DLD1 (cell line): Measurements from ENCODE around the gene INAFM2.

ENCODE experiments used
- in situ Hi-C: cut with HindIII; loops from 2 replicates; pipeline ENCODE4 v1.10.0; 2017; ENCODE audit warnings: low sequenced_read_pairs

The INAFM2 gene

DNA sequence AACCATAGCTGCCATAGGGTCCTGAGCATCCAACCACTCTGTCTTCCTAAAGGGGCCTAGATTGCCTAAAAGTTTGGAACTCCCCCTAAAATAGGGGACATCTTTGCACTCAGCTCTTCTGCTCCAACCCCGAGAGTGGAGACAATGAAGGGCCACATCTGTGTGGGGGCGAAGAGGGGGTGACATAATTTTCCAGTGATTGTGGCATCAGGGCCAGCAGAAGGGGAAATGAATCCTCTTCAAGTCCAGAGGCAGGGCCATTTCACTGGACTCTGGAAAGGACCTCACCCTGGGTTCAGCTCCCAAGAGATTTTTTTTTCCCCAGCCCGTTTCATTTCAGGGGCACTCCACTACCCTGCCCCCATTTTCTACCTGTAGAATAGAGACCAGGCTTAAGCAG lies 36.0 kb upstream of the INAFM2 start:
- in situ Hi-C loops, result no loop called here

DNA sequence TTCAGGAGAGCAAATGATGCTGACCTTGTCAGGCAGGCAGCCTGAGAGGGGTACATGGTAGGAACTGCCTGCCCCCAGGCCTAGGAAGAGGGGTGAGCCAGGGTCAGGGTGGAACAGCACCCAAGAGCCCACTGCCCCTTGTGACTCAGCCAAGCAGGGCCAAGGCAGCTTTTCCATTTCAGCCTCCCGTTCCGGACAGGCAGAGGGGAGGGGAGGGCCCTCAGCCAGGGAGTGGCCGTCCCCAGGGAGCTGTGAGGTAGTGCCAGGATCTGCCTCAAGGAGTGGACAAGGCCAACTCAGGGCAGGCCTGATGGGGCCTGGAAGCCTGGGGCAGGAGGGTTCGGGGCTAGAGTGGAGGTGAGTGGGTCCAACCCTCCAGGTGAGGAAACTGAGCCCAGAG lies 35.5 kb upstream of the INAFM2 start:
- in situ Hi-C loops, result no loop called here

GRCh38 chr15:40289140-40289775 lies 34.2 kb upstream of the INAFM2 start:
- in situ Hi-C loops, result no loop called here

GRCh38 chr15:40290545-40290917 lies 33.0 kb upstream of the INAFM2 start:
- in situ Hi-C loops, result no loop called here

DNA sequence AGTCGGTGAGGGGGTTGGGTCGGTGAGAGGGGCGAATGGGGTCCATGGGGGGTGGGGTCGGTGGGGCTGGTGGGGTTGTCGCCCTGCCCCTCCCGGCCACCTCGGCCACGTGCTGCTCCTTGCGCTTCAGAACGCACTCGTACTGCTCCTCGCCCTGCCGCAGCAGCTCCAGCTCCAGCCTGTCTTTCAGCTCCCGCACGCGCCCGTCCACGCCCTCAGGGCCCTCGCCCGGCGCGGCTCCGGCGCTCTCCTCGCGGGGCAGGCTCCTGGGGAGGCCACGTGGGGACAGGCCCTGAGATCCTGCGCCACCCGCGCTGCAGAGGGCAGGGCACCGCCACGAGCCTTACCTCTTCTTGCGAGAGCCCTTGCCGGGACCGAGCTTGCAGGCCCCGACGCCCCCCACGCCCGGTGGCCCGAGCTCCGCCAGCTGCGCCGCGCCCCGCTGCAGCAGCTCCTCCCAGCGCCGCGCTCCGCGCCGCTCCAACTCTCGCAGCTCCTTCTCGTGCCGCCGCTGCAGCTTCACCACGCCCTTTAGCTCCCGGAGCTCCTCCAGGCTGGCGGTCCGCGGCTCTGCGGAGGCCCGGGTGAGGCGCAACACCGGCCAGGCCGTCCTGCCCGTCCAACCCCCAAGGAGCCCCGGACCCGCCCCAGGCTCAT lies 32.4 kb upstream of the INAFM2 start:
- in situ Hi-C loops, result no loop called here

DNA sequence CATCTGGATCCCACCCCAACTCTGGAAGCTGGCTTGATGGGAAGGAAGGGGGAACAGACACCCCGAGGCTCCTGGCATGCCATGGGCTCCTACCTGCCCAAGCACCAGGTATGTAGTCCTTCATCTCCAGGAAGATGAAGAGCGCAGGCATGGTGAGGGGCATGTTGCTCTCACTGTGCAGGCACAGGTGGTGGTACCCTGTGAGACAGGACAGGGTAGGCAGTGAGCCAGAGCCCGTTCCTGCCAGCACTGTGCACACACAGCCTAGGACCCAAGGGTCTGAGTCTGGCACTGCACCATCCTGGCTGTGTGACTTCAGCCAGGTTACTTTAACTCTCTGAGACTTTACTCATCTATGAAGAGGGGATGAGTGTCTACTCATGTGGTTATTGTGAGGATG lies 31.2 kb upstream of the INAFM2 start:
- in situ Hi-C loops, result no loop called here

DNA sequence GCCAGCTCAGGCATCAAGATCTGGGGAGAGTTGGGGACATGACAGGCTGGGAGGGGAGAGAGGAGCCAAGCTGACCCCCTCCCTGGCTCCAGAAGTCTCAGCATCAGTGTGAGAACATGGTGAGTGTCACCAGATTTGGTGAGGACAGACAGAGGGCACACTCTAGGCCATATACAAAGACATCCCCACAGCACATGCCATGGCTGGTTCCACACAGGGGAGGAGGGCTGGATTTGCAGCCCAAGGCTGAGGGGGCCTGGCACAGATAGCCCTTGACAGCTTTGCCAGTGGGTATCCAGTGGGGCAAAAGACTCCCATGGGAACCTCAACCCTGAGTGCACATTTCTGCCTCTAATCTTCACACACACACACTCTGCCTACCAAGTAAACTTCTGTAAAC lies 30.5 kb upstream of the INAFM2 start:
- in situ Hi-C loops, result no loop called here

GRCh38 chr15:40293905-40294895 lies 29.3 kb upstream of the INAFM2 start:
- in situ Hi-C loops, result no loop called here

- in situ Hi-C loops, result no loop called here
These were observed 28.2 kb upstream of the INAFM2 start for GRCh38 chr15:40295297-40295696.

DNA sequence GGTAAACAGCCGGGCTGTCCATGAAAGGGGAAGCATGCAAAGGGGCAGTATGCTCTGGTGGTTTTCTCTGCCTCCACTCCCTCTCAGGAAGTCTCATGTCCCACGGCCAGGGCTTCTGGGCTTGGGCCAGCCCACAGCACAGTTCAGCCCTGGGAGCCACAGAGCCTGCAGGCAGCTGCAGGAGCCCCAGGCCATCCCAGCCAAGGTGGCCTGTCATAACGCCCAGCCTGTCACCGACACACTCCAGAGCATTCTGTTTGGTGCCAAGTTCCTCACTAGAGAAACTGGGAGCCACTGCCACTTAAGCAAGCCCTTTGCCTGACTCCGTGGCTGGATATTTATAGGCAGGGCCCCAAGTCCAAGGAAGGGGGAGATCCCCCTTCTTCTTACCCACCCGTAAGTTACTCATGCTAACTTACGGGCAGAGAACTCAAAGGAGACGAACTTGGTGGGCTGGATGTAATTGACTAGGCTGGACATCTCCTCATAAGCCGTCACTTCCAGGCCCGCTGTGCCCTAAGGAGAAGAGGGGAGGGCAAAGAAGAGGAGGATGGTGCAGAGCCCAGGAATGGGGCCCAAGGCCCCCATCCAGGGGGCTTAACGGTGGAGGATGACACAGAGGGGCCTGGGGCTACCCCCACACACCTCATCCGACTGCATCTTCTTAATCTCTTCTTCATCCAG lies 27.5 kb upstream of the INAFM2 start:
- in situ Hi-C loops, result no loop called here

- in situ Hi-C loops, result no loop called here
These were observed 26.8 kb upstream of the INAFM2 start for GRCh38 chr15:40296561-40297230.

DNA sequence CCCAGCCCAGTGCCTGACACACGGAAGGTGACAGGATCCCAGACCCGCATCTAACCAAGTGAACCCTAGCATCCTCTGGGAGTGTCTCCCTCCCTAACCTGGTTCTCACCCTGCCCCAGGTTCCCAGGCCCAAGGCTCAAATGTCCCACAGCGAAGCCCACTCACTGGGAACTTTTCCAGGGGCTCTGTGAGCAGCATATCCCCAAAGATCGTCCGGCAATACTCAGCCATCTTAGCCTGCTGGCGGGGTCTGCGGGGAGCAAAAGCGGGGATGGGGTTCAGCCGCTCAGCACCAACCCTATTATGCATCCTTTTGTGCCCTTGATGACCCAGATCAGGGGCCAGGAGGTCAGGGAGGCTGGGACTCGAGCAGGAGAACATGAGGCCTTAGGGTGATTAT lies 26.1 kb upstream of the INAFM2 start:
- in situ Hi-C loops, result no loop called here

DNA sequence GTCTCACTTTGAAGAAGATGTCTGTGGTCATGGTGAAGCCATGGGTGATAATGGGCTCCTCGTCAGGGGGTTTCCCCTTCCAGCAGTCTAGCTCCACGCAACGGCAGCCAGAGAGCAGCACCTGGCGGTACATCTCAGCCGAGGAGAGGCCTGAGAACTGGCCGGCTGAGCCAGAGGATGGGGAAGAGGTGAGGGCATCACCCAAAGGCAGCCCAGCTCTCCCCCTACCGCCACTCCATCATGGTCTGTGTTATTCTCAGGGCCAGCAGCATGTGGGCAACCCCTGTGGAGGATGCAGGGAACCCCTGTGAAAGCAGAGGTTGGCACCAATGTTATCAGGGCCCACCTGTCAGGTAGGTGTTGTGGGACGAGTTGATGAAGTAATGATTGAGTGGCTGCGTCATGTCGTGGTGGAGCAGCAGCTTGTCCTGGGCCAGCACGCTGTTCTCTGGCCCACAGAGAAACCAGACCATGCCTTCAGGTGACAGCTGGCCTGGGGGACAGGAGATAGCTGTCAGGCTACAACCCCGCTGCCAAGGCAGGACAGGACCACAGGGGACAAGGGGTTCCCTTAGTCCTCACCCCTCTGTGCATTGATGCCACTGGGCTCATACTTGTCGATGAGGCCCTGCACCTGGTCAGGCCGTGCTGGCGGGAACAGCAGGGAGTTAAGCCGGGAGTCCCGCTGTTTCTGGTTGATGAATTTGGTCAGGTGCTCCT lies 25.1 kb upstream of the INAFM2 start:
- in situ Hi-C loops, result no loop called here

GRCh38 chr15:40300367-40300766 lies 23.1 kb upstream of the INAFM2 start:
- in situ Hi-C loops, result no loop called here

DNA sequence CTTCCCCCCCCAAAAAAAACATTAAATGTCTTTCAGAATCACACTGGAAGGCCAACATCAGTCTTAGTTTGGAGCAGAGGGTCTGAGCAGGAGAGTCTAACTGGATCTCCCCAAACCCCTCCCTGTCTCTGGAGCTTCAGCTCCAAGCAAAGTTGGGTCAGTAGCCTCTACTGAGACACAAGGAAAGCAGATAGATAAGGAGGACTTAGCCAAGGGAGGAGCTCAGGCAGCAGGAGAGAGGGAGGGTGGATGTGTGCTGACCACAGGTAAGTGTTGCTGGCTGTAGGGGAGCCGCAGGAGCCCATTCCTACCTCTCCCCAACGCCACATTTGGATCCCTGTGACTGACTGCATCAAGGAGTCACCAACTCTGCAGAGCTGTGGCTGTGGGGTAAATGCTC lies 22.7 kb upstream of the INAFM2 start:
- in situ Hi-C loops, result no loop called here

- in situ Hi-C loops, result no loop called here
These were observed 21.9 kb upstream of the INAFM2 start for GRCh38 chr15:40301467-40302179.

DNA sequence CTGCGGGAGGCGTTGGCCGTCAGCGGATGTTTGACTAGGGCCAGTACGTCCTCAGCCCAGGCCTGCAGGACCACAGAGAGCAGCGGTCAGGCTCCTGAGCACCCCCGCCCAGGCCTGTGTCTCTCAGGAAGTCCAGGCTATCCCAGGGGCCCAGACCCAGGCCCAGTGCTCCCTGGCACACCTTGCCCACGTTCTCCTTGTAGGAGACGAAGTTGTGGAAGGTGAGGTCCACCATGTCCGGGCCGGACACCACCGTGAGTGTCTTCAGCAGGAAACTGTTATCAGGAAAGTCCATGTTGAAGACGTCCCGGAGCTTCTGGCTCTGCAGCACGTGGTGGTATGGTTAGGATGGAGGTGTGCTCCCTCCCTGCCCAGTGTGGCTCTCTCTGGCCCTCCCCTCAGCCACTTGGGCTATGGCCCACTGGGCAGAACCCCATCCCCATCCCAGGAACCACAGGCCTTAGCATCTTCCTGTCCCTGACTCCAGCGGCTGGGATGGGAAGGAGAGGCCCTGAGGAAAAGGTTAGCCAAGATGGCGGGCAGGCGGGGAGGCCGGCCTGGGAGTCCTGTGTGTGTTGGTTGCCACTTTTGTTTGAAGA lies 21.1 kb upstream of the INAFM2 start:
- in situ Hi-C loops, result no loop called here

DNA sequence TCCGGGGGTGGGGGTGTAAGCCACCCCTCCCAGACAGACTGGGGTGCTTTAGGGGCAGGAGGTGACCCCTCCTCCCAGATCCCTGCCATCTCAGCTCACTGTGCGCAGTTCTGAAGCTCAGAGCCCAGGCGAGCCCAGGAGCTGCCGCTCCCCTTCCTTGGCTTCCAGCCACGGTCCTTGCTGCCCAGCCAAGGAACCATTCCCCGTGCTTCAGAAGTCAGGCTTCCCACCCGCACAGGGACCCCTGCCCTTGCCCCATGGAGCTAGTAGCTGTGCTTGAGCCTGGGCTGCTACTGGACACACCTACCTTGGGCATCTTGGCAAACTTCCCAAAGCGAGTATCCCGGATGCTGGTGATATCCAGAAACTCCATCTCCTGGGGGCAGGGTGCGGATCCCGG lies 20.5 kb upstream of the INAFM2 start:
- in situ Hi-C loops, result no loop called here

DNA sequence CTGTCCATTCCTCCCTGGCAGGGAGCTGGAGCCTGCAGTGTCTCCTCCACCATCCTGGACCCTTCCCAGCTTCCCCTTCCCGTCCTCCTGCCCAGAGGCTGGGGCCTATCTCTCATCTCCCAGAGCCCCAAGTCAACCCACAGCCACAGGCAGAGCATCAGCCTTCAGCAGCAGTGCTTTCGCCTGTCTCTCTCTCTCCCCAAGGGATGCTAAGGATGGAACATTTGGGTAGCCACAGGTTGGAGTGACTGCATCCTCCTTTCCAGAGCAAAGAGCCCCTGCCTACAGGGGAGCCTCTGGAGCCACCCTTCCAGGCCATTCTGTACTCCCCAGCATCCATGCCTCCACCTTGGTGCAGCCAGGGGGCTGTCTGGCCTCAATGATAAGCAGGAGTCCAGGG lies 19.9 kb upstream of the INAFM2 start:
- in situ Hi-C loops, result no loop called here
